Keratinocyte (primary cell): ENCODE data around the gene PLA2G4D.

ENCODE experiments used
- EZH2 ChIP-seq: IDR thresholded peaks from one replicate; pipeline ENCODE4 v1.6.1; 2012; ENCODE audit warnings: inconsistent platforms, mild to moderate bottlenecking, low read length, moderate library complexity
- TF ChIP-seq, protein P1 (sequence below), 3 experiments: IDR thresholded peaks in 1 of 3; conservative IDR thresholded peaks in 1 of 3; optimal IDR thresholded peaks in 1 of 3; 2 replicates in 2 of 3; 3 replicates in 1 of 3; pipeline versions ENCODE3 to v1.5.1; 2011; ENCODE audit warnings: low read length in 3 of 3, mild to moderate bottlenecking in 3 of 3, moderate library complexity in 2 of 3, control low read depth in 1 of 3, inconsistent platforms in 1 of 3; ENCODE audit not compliant: insufficient read depth in 2 of 3; ENCODE audit errors: extremely low read depth in 1 of 3

DNA sequence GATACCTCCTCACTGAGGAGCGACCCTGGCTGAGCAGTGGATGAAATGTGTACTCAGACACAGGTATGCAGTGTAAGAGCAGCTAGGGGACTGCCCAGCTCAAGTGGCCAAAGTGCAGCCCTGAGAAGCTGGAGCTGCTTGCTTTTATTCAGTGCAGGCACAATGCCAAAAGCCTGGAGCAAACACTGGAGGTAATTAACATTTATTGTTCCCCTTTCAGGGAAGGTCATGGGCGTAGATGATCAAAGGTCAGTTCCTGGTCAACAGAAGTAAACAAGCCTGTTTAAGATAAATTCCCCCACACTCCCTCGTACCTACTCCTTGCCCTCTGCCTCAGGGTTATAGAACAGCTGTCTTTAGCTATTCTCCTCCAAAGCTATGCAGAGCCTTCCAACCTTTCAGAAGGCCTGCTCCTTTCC lies 44.6 kb upstream of the PLA2G4D start:
- TF ChIP-seq, protein P1, sequence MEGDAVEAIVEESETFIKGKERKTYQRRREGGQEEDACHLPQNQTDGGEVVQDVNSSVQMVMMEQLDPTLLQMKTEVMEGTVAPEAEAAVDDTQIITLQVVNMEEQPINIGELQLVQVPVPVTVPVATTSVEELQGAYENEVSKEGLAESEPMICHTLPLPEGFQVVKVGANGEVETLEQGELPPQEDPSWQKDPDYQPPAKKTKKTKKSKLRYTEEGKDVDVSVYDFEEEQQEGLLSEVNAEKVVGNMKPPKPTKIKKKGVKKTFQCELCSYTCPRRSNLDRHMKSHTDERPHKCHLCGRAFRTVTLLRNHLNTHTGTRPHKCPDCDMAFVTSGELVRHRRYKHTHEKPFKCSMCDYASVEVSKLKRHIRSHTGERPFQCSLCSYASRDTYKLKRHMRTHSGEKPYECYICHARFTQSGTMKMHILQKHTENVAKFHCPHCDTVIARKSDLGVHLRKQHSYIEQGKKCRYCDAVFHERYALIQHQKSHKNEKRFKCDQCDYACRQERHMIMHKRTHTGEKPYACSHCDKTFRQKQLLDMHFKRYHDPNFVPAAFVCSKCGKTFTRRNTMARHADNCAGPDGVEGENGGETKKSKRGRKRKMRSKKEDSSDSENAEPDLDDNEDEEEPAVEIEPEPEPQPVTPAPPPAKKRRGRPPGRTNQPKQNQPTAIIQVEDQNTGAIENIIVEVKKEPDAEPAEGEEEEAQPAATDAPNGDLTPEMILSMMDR (optimal IDR thresholded peaks at IDR 0.05 in 1 of 3, IDR thresholded peaks at IDR 0.05 in 1 of 3, conservative IDR thresholded peaks at IDR 0.05 in 1 of 3; ENCODE audit: extremely low read depth in 1 of 3, insufficient read depth in 2 of 3, low read length in 3 of 3), result no peak
- no peak for TF ChIP-seq EZH2
